Ishikawa (cell line): ENCODE measurements around the gene CHN2.

Experiments used
- CREB1 ChIP-seq: IDR thresholded peaks from 2 replicates; pipeline ENCODE4 v1.6.1; 2012; ENCODE audit warnings: low read depth
- RAD21 ChIP-seq: IDR thresholded peaks from 2 replicates; pipeline ENCODE4 v1.6.1; 2012; ENCODE audit warnings: low read depth
- REST ChIP-seq: IDR thresholded peaks from 2 replicates; pipeline ENCODE4 v1.6.1; 2012; ENCODE audit warnings: low read depth, mild to moderate bottlenecking
- TAF1 ChIP-seq: IDR thresholded peaks from 2 replicates; pipeline ENCODE4 v1.6.1; 2012; ENCODE audit warnings: low read depth, mild to moderate bottlenecking
- YY1 ChIP-seq: IDR thresholded peaks from 2 replicates; pipeline ENCODE4 v1.6.1; 2012; ENCODE audit warnings: low read depth
- ZBTB7A ChIP-seq: IDR thresholded peaks from 2 replicates; pipeline ENCODE4 v1.6.1; 2012; ENCODE audit warnings: low read depth
- TF ChIP-seq, protein P1 (sequence below): IDR thresholded peaks from 2 replicates; pipeline ENCODE4 v1.6.1; 2012
- TF ChIP-seq, protein P2 (sequence below): IDR thresholded peaks from 2 replicates; pipeline ENCODE4 v1.6.1; 2012

DNA sequence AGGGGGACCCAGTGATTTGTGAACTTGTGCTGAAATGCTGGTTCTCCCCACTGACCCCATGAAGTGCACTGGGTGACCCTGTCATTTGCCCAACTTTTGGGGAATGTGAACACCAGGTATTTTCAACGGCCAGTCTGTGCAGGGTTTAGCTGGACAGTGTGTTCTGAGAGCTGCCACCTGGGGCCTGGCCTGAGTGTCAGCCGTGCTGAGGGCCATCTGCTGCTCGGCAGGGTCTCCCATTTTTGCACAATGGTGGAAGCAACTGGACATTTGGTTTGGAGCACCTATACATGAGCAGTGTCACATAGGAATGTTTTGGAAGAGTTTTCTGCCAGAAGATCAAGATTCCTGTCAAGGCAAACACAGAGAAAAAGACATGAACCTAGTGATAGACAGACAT lies 5.2 kb downstream of the CHN2 start:
- TF ChIP-seq REST (no peak), ZBTB7A (no peak), YY1 (no peak), CREB1 (no peak), TAF1 (no peak), RAD21 (no peak)
- TF ChIP-seq, protein P1, sequence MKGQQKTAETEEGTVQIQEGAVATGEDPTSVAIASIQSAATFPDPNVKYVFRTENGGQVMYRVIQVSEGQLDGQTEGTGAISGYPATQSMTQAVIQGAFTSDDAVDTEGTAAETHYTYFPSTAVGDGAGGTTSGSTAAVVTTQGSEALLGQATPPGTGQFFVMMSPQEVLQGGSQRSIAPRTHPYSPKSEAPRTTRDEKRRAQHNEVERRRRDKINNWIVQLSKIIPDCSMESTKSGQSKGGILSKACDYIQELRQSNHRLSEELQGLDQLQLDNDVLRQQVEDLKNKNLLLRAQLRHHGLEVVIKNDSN = no peak
- TF ChIP-seq, protein P2, sequence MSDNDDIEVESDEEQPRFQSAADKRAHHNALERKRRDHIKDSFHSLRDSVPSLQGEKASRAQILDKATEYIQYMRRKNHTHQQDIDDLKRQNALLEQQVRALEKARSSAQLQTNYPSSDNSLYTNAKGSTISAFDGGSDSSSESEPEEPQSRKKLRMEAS = no peak
